GM23338 (cell line): ENCODE results near the gene UPF2. TPM values are rescaled to one million over a fixed set of nuclear protein-coding genes. Genes with fewer than 3 reads are reported as not detected.

Experiments
- ATAC-seq: fragments of 200-7000 bp; cut with Tn5 transposase; 3 replicates; pipeline ENCODE4 v1.9.1; 2020
- DNase-seq: peaks from one replicate; pipeline ENCODE4 v3.0.0-alpha.2; 2015; ENCODE audit warnings: low spot score
- H2AFZ ChIP-seq: fragments of 200-600 bp; sonication (generic); 2 replicates; pipeline ENCODE4 v1.8.0; 2016; ENCODE audit warnings: antibody characterized with exemption, mild to moderate bottlenecking, moderate library complexity
- H3F3A ChIP-seq: fragments of 200-600 bp; sonication (generic); replicated peaks from 2 replicates; pipeline ENCODE4 v1.8.0; 2017; ENCODE audit warnings: antibody characterized with exemption, mixed run types, low read depth
- H3K27ac ChIP-seq: fragments of 200-600 bp; sonication (generic); 2 replicates; pipeline ENCODE4 v1.6.1; 2016; ENCODE audit warnings: low read depth
- H3K27me3 ChIP-seq: fragments of 200-600 bp; sonication (generic); 2 replicates; pipeline ENCODE4 v1.8.0; 2016; ENCODE audit warnings: mild to moderate bottlenecking, mixed run types, moderate library complexity; ENCODE audit not compliant: insufficient read depth
- H3K36me3 ChIP-seq: fragments of 200-600 bp; sonication (generic); 2 replicates; pipeline ENCODE4 v1.8.0; 2016; ENCODE audit warnings: mild to moderate bottlenecking; ENCODE audit not compliant: insufficient read depth
- H3K4me1 ChIP-seq: fragments of 200-600 bp; sonication (generic); 2 replicates; pipeline ENCODE4 v1.8.0; 2016; ENCODE audit warnings: mild to moderate bottlenecking, moderate library complexity; ENCODE audit not compliant: insufficient read depth
- H3K4me2 ChIP-seq: fragments of 200-600 bp; sonication (generic); 2 replicates; pipeline ENCODE4 v1.7.1; 2017; ENCODE audit warnings: mixed run types
- H3K4me3 ChIP-seq: fragments of 200-600 bp; sonication (generic); 2 replicates; pipeline ENCODE4 v1.6.1; 2016; ENCODE audit warnings: mixed run types
- H3K79me2 ChIP-seq: fragments of 200-600 bp; sonication (generic); replicated peaks from 2 replicates; pipeline ENCODE4 v1.8.0; 2017; ENCODE audit warnings: mild to moderate bottlenecking; ENCODE audit not compliant: insufficient read depth
- H3K9me2 ChIP-seq: fragments of 200-600 bp; sonication (generic); 2 replicates; pipeline ENCODE4 v1.8.0; 2017; ENCODE audit not compliant: insufficient read depth
- H4K20me1 ChIP-seq: fragments of 200-600 bp; sonication (generic); replicated peaks from 2 replicates; pipeline ENCODE4 v1.8.0; 2017; ENCODE audit warnings: mild to moderate bottlenecking; ENCODE audit not compliant: insufficient read depth
- H3K27ac Mint-ChIP-seq: 2 replicates; pipeline ENCODE4 v1.8.0; 2020; ENCODE audit warnings: inconsistent platforms, mild to moderate bottlenecking, moderate library complexity, mixed read lengths
- H3K27me3 Mint-ChIP-seq: 3 replicates; pipeline ENCODE4 v1.8.0; 2022; ENCODE audit warnings: low read depth, mild to moderate bottlenecking, moderate library complexity, mixed read lengths, inconsistent platforms; ENCODE audit not compliant: insufficient read depth, poor library complexity
- H3K36me3 Mint-ChIP-seq: 3 replicates; pipeline ENCODE4 v1.8.0; 2021; ENCODE audit warnings: low read depth, mild to moderate bottlenecking, inconsistent platforms, moderate library complexity, mixed read lengths
- H3K4me1 Mint-ChIP-seq: 3 replicates; pipeline ENCODE4 v1.8.0; 2020; ENCODE audit warnings: mild to moderate bottlenecking, inconsistent platforms, mixed read lengths
- H3K4me3 Mint-ChIP-seq: 3 replicates; pipeline ENCODE4 v1.8.0; 2021; ENCODE audit warnings: moderate library complexity, mild to moderate bottlenecking, inconsistent platforms, mixed read lengths
- H3K9me3 Mint-ChIP-seq: 3 replicates; pipeline ENCODE4 v1.8.0; 2020; ENCODE audit warnings: moderate library complexity, mild to moderate bottlenecking, inconsistent platforms, mixed read lengths
- CREB1 ChIP-seq: fragments of 250-450 bp; sonication (Bioruptor Pico); IDR thresholded peaks from 2 replicates; pipeline ENCODE4 v1.5.0; 2020; ENCODE audit warnings: low read depth, mild to moderate bottlenecking, moderate library complexity
- CTCF ChIP-seq, 2 experiments: fragments of 200-600 bp in 1 of 2; sonication (generic) in 1 of 2; conservative IDR thresholded peaks; 2 replicates each; pipeline versions ENCODE4 v1.5.1 to v1.6.1; 2016 to 2017; ENCODE audit warnings: antibody characterized with exemption in 2 of 2, low read depth in 2 of 2, mild to moderate bottlenecking in 2 of 2, moderate library complexity in 1 of 2
- EZH2 ChIP-seq: fragments of 200-600 bp; sonication (generic); IDR thresholded peaks from one replicate; pipeline ENCODE4 v1.8.0; 2017; ENCODE audit warnings: antibody characterized with exemption, mild to moderate bottlenecking, low read depth; ENCODE audit not compliant: unreplicated experiment
- EZH2phosphoT487 ChIP-seq: fragments of 200-600 bp; sonication (generic); IDR thresholded peaks from one replicate; pipeline ENCODE4 v1.8.1; 2018; ENCODE audit warnings: antibody characterized with exemption; ENCODE audit not compliant: unreplicated experiment
- JUNB ChIP-seq: IDR thresholded peaks from one replicate; pipeline ENCODE4 v1.6.1; 2016; ENCODE audit warnings: antibody characterized with exemption; ENCODE audit not compliant: unreplicated experiment
- POLR2AphosphoS5 ChIP-seq: IDR thresholded peaks from 2 replicates; pipeline ENCODE4 v1.6.1; 2016; ENCODE audit warnings: antibody characterized with exemption, low read depth
- REST ChIP-seq: IDR thresholded peaks from one replicate; pipeline ENCODE4 v1.6.1; 2018; ENCODE audit warnings: antibody characterized with exemption; ENCODE audit not compliant: unreplicated experiment
- STAT1 ChIP-seq: IDR thresholded peaks from one replicate; pipeline ENCODE4 v1.6.1; 2016; ENCODE audit warnings: antibody characterized with exemption; ENCODE audit not compliant: unreplicated experiment
- ZNF114 ChIP-seq: fragments of 250-450 bp; sonication (Bioruptor Pico); IDR thresholded peaks from 2 replicates; pipeline ENCODE4 v1.5.0; 2020; ENCODE audit warnings: mild to moderate bottlenecking, moderate library complexity
- ZNF331 ChIP-seq: fragments of 250-450 bp; sonication (Bioruptor Pico); IDR thresholded peaks from 2 replicates; pipeline ENCODE4 v1.5.0; 2020; ENCODE audit warnings: low read depth, mild to moderate bottlenecking, moderate library complexity
- polyA plus RNA-seq: library from polyadenylated mRNA; unstranded; fragments of >200 nt; fragmentation: Nextera tagmentation; extraction: Ambion mirVana; gene quantifications from 2 replicates; pipeline ENCODE4 v1.2.1, GENCODE V29; 2016
- total RNA-seq: library from RNA; depleted of rRNA; stranded (reverse); fragments of >200 nt; shearing (Covaris generic); gene quantifications from 2 replicates; pipeline ENCODE4 v1.2.3, GENCODE V29; 2014

UPF2 gene
- total and polyA plus RNA-seq, 2 experiments from 2014 or later, result 29.0 to 78.5 TPM

- no peak for ATAC-seq
- no peaks in the 10 kb centered on the region for H3K9me3 Mint-ChIP-seq
- DNase-seq, result no peak
- Histone ChIP-seq H3K36me3 (no peaks in the 10 kb centered on the region), H3K9me2 (no peaks in the 10 kb centered on the region), H3K4me1 (peaks cover 30% of the 10 kb centered on the region), H3F3A (no peaks in the 10 kb centered on the region; the same call in 1 of the 2 replicates), H3K27ac (no peak overlapping the region), H2AFZ (no peak overlapping the region), H3K27me3 (no peaks in the 10 kb centered on the region), H3K4me2 (no peak overlapping the region), H3K79me2 (no peaks in the 10 kb centered on the region), H3K4me3 (no peak overlapping the region), H4K20me1 (no peaks in the 10 kb centered on the region)
- H3K4me1 Mint-ChIP-seq, result peaks cover 39% of the 10 kb centered on the region
- H3K4me3 Mint-ChIP-seq, result no peak overlapping the region
- H3K27ac Mint-ChIP-seq, result no peak overlapping the region
- no peak for TF ChIP-seq CTCF (conservative IDR thresholded peaks at IDR 0.05; ENCODE audit: low read depth in 2 of 2)
- no peak for TF ChIP-seq ZNF114 (CRISPR knock-in tag)
- no peak for TF ChIP-seq EZH2phosphoT487
- TF ChIP-seq ZNF331, result no peak
- TF ChIP-seq CREB1 (CRISPR knock-in tag), result no peak
- peaks cover 2% of the 10 kb centered on the region; the same call in 1 of the 3 replicates for H3K36me3 Mint-ChIP-seq
- H3K27me3 Mint-ChIP-seq, result peaks cover 7% of the 10 kb centered on the region
These were observed 165.6 kb downstream of the UPF2 start for GRCh38 chr10:11876805-11877590.

GRCh38 chr10:11876324-11876723, 166.3 kb downstream of the UPF2 start:
- no peaks in the 10 kb centered on the region for H3K9me2 ChIP-seq
- TF ChIP-seq ZNF331, result no peak
- no peak for TF ChIP-seq CTCF (conservative IDR thresholded peaks at IDR 0.05; ENCODE audit: low read depth in 2 of 2)
- no peak for TF ChIP-seq EZH2
- TF ChIP-seq ZNF114 (CRISPR knock-in tag), result no peak
- no peak for TF ChIP-seq EZH2phosphoT487
- no peak for TF ChIP-seq STAT1
- TF ChIP-seq JUNB, result no peak
- no peak for TF ChIP-seq REST
- no peak for TF ChIP-seq POLR2AphosphoS5
- Mint-ChIP-seq H3K27ac (no peak overlapping the region; the same call in 1 of the 2 replicates), H3K4me1 (peaks cover 37% of the 10 kb centered on the region), H3K4me3 (no peak overlapping the region), H3K27me3 (peaks cover 7% of the 10 kb centered on the region), H3K9me3 (no peaks in the 10 kb centered on the region), H3K36me3 (no peaks in the 10 kb centered on the region; the same call in 2 of the 3 replicates)
- DNase-seq, result no peak
- peaks cover 6% of the 10 kb centered on the region; the same call in 1 of the 2 replicates for H3K27me3 ChIP-seq
- H4K20me1 ChIP-seq, result no peaks in the 10 kb centered on the region
- no peaks in the 10 kb centered on the region for H3K36me3 ChIP-seq
- H2AFZ ChIP-seq, result peak overlapping the region; percentile 61; the same call in 1 of the 2 replicates
- no peak overlapping the region for H3K4me3 ChIP-seq
- no peak overlapping the region for H3K4me2 ChIP-seq
- H3K27ac ChIP-seq, result no peak overlapping the region
- H3K79me2 ChIP-seq, result no peaks in the 10 kb centered on the region
- H3F3A ChIP-seq, result no peaks in the 10 kb centered on the region; the same call in none of the 2 replicates
- peaks cover 30% of the 10 kb centered on the region for H3K4me1 ChIP-seq
- no peak for ATAC-seq
